ENCODE data around the gene NPR2.

NPR2 gene

DNA sequence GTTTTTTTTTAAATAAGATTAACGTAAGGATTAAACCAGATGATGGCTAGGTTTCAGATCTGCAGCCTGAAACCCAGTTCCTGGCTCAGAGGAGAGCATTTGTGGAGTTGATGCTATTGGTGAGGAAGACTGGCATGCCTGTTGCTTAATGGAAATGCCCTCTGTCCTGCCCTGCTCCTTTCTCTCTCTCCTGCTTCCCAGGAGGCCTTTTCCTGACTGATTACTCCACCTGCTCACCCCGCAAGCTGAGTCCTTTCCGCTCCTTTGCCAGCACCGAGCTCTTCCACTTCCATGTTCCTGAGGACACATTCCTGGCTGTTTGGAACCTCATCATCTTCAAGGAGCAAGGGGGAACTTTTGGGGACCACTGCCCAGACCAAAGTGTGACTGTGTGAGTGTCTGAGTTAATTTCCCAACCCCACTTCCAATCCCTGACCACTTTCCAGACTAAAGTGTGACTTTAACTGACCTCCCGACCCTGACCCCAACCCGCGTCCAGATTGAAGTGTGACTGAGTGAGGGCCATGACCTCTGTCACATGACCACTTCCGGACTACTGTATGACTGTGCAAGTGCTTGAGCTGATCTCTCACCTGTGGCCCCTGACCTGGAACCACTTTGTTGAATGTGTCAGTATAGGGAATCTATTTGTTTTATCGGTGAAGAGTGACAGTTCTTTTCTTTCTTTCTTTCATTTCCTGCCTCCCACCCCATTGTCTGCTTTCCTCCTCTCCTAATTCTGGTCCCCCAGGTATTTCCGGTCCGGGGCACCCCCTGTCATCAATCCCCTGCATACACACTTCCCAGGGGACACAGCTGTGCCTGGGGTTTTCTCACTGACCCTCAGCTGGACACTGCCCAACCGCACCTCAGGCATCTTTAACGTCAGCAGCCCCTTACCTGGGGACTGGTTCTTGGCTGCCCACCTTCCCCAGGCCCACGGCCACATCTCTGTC, 43.1 kb downstream of the NPR2 start:
- DNase-seq = no peak

DNA sequence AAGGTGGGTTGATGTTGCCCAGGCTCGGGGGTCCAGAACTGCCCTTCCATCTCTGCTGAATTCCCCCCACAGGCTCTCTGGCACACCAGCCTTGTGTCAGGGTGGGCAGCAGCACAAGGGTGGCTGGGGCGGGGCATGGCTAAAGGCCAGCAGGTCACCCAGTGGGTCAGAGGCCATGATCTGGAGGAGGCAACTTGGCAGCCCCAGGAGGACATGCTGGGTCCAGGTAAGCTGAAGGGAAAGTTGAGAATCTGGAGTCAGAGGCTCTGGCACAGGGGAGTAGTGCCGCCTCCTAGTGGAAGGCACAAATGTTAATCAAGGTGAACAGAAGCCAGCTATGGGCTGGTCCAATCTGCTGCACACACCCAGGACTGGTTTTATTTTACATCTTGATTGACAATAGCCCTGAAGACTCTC, 43.8 kb downstream of the NPR2 start:
- DNase-seq = no peak

GRCh38 chr9:35835766-35836165, 44.4 kb downstream of the NPR2 start:
- no peak for DNase-seq

DNA sequence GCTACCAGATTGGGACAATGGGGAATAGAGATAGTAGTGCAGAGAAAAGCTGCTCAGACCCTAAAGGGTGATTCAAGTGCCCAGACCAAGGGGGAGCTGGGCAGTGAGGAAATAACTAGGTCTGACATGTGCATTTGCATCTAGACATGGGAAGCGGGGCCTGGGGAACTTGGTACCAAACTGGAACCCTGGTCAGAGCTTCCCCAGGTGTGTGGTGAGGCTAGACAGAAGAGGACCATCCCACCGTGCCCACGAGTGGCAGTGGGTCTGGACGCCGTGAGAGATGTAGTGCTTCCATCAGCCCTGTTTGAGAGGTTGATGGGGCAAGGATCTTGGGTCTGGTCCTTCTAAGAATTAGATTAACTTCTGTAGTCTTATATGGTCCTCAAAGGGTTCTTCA, 45.2 kb downstream of the NPR2 start:
- no peak for DNase-seq

GRCh38 chr9:35839926-35840325, 48.5 kb downstream of the NPR2 start:
- DNase-seq = no peak

- DNase-seq = no peak
Measured at GRCh38 chr9:35840881-35841644, 49.7 kb downstream of the NPR2 start.

DNA sequence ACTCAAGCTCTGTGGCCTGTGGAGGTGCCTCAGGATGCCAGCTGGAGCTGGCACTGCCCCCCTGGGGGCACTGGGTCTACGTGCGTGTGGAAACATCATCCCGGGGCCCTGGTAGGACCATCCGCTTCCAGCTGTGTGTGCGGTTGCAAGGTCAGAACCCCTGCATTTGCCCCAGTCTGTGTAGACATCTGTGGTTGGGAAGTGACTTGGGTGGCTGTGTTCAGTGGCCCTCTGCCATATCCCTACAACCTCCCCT, 50.2 kb downstream of the NPR2 start:
- no peak for DNase-seq

DNA sequence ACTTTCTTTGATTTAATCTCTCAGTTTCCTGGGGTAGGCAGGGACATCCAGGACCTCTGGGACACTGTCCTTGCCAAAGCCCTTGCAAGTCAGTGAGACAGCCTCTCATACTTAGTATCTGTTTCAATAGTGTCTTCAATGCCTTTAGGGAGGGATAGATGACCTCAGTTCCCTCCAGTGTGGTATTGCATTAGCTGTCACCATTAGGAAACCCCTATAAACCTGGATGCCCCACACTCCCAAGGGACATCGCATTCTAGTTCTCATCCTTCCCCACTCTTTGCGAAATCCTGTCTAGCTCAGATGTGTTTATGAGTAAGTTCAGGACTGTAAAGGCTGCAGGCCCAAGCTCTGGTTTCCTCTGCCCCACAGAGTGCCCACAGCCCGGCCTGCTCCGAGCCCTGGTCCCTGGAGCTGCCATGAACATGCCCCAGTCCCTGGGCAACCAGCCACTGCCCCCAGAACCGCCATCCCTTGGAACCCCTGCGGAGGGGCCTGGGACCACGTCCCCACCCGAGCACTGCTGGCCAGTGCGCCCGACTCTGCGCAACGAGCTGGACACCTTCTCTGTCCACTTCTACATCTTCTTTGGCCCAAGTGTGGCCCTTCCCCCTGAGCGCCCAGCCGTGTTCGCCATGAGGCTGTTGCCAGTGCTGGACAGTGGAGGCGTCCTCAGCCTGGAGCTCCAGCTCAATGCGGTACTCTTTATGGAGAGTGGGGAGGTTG, 50.8 kb downstream of the NPR2 start:
- DNase-seq = no peak

DNA sequence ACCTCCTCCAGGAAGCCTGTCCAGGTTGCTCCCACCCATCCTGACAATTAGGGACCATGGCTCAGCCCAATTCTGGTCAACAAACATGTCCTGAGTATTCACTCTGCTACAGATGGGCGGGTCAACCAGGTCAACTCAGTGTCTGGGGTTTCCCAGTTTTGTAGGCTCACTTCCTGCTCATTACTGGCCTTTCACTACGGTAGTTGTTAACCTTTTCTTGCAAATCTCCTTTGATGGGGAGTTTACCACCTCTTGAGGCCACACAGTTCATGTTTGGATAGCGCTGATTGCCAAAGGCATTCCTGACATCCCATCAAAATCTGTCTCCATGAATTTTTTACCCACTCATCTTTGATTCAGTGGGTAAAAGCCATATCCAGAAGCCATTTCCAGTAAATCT, 51.4 kb downstream of the NPR2 start:
- no peak for DNase-seq

GRCh38 chr9:35844628-35845270, 53.4 kb downstream of the NPR2 start:
- DNase-seq = no peak

GRCh38 chr9:35845824-35846771, 54.7 kb downstream of the NPR2 start:
- no peak for DNase-seq

DNA sequence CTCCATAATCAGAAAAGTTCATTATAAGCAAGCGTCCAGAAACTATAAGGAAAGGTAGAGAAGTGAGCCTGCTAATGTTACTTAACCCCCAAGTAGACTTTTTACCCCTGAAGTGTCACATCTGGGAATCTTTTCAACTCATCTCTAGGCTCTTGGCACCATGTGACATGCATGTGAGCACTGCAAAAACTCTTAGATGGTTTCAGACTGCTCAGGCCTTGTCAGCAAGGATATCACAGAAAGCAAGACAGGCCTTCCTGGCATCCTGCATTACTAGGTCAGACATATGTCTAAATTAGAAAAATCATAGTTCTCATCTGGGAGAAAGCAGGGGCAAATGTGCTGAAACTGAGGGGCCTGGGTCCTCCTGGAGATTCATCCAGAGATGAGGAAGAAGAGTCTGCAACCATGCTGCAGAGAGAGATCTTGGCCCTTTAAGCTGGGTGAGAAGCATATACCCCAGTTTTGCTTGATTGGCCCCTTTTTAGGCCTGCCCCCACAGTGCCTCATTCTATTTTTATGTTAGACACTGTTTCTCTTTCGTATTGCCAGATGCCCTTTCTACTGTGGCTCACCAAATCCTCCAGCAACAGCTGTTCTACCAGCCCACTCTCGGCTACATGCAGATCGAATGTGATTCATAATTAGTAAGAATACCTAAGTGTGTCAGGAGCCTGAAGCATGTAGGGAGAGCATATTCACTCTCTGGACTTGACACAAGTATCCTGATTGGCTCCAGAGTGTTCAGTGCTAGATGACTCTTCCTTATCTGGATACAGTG, 56.6 kb downstream of the NPR2 start:
- no peak for DNase-seq

DNA sequence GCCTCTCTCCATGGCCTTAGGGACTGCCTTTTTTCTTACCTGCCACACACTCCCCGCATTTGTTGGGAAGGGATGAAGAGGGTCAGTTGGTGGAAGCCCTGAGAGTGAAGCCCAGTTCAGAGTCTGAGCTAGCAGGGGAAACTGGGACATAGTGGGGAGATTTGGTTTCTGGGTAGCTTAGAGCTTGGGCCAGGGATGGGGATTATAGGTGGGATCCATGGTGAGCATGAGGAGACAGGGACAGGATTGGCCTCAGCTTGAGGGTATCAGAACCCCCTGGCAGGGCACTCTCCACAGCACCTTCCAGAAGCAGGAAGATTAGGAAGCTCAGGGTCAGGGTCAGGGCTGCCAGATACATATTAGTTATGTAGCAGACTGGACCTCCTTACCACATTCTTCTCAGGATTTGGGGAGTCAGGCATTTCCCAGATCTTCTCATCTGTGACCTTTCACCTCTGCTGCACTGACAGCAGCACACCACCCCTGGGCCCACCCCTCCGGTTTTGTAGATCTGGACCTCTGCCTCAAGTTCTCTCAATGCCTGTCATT, 61.0 kb downstream of the NPR2 start:
- no peak for DNase-seq

- DNase-seq = no peak
Measured at GRCh38 chr9:35852876-35853865, 61.8 kb downstream of the NPR2 start.

GRCh38 chr9:35854091-35854762, 62.8 kb downstream of the NPR2 start:
- no peak for DNase-seq

DNA sequence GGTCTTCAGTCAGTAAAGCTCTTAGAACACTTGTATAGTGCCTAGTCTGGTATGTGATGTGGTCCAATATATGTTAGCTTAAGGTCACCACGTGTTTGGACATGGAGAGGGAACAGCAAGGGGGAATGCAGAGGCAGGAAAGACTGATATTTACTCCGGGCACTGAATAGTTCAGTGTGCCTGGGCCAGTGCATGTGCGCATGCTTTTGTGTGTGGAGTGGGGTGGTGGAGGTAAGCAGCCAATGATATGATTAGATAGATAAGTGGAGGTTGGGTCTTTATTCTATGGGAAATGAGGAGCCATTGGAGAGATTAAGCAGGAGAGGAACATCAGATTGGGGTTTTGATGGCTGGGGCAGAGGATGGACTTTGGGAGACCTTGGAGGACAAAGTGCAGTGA, 64.8 kb downstream of the NPR2 start:
- DNase-seq = no peak

DNA sequence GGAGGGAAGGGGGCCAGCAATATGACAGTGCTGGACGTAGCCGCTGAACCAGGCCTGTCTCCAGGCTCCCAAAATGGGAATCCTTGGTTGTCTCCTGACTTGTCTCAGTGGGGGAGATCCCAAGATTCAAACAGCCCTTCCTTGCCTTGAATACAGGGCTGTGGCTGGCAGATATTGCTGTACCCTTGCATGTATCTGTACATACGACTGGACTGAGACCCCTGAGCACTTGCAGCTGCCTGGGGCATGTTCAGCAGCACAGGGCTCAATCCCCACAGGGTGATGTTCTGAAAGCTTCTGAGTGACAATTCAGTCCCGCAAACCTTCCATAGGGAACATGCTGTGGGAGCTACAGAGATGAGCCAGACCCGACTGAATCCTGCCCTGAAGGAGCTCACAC, 65.5 kb downstream of the NPR2 start:
- DNase-seq = no peak

DNA sequence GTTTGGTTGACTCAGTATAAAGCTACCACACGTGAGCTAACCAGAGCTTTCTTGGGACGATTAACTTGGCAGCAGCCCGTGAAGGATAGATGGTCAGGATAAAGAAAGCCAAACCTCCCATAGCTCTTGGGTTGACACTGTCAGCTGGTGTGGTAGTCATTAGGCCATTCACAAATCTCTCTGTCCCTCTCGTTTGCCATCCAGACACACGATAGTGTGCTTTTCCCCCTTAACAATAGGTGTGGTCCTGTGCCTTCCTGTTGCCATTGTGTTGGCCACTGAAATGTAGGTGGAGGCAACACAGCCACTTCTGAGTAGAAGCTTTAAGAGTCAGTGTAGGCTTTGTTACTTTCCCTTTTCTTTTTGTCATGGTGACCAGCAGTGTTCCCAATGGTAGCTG, 67.1 kb downstream of the NPR2 start:
- DNase-seq = no peak
